Measurements from ENCODE around the gene SRXN1.
A peak's percentile ranks its signal among the peaks of the same experiment; 100 is the strongest.

SRXN1 gene

GRCh38 chr20:654417-654750 lies 1.4 kb upstream of the SRXN1 start:
- TF ChIP-seq POLR2A (IDR thresholded peaks at IDR 0.05; ENCODE audit: low read length): no peak
- peak in 1 of 2 experiments; percentile 60 for DNase-seq

- peak; percentile 40 for TF ChIP-seq POLR2A (IDR thresholded peaks at IDR 0.05; ENCODE audit: low read length)
- TF ChIP-seq GATA1 (IDR thresholded peaks at IDR 0.05; ENCODE audit: low read depth, low read length): no peak
- DNase-seq: peak in 1 of 2 experiments; percentile 69
Measured at GRCh38 chr20:653590-654416, 803 bp upstream of the SRXN1 start.

- peak in 1 of 2 experiments; percentile 77 for DNase-seq
- TF ChIP-seq GATA1 (IDR thresholded peaks at IDR 0.05; ENCODE audit: low read depth, low read length) (no peak), POLR2A (IDR thresholded peaks at IDR 0.05; ENCODE audit: low read length) (peak; percentile 74)
Measured at GRCh38 chr20:652615-653109, 338 bp downstream of the SRXN1 start.

GRCh38 chr20:651713-652614 lies 1.0 kb downstream of the SRXN1 start:
- peak; percentile 87 to 88 for DNase-seq
- TF ChIP-seq GATA1 (IDR thresholded peaks at IDR 0.05; ENCODE audit: low read depth, low read length): no peak
- TF ChIP-seq POLR2A (IDR thresholded peaks at IDR 0.05; ENCODE audit: low read length): no peak

- peak; percentile 23 to 28 for DNase-seq
- no peak for TF ChIP-seq GATA1 (IDR thresholded peaks at IDR 0.05; ENCODE audit: low read depth, low read length)
- TF ChIP-seq POLR2A (IDR thresholded peaks at IDR 0.05; ENCODE audit: low read length): no peak
Measured at GRCh38 chr20:650954-651353, 2.0 kb downstream of the SRXN1 start.

GRCh38 chr20:650281-650680 lies 2.7 kb downstream of the SRXN1 start:
- peak; percentile 15 for TF ChIP-seq POLR2A (IDR thresholded peaks at IDR 0.05; ENCODE audit: low read length)
- no peak for TF ChIP-seq GATA1 (IDR thresholded peaks at IDR 0.05; ENCODE audit: low read depth, low read length)
- no peak for DNase-seq

GRCh38 chr20:647479-648019 lies 5.5 kb downstream of the SRXN1 start:
- no peak for DNase-seq
- no peak for TF ChIP-seq POLR2A (IDR thresholded peaks at IDR 0.05; ENCODE audit: low read length)

- no peak for DNase-seq
- TF ChIP-seq GATA1 (IDR thresholded peaks at IDR 0.05; ENCODE audit: low read depth, low read length) (no peak), POLR2A (IDR thresholded peaks at IDR 0.05; ENCODE audit: low read length) (no peak)
Measured at GRCh38 chr20:646868-647233, 6.1 kb downstream of the SRXN1 start.

- TF ChIP-seq POLR2A (IDR thresholded peaks at IDR 0.05; ENCODE audit: low read length) (no peak), GATA1 (IDR thresholded peaks at IDR 0.05; ENCODE audit: low read depth, low read length) (no peak)
- DNase-seq: peak in 1 of 2 experiments; percentile 34
Measured at GRCh38 chr20:646107-646867, 6.7 kb downstream of the SRXN1 start.

GRCh38 chr20:645318-646106 lies 7.5 kb downstream of the SRXN1 start:
- TF ChIP-seq POLR2A (IDR thresholded peaks at IDR 0.05; ENCODE audit: low read length) (no peak), GATA1 (IDR thresholded peaks at IDR 0.05; ENCODE audit: low read depth, low read length) (no peak)
- DNase-seq: peak; percentile 78 to 87

GRCh38 chr20:644692-645317 lies 8.2 kb downstream of the SRXN1 start:
- no peak for DNase-seq
- TF ChIP-seq GATA1 (IDR thresholded peaks at IDR 0.05; ENCODE audit: low read depth, low read length): no peak

- peak; percentile 22 to 28 for DNase-seq
- TF ChIP-seq GATA1 (IDR thresholded peaks at IDR 0.05; ENCODE audit: low read depth, low read length) (no peak), POLR2A (IDR thresholded peaks at IDR 0.05; ENCODE audit: low read length) (no peak)
Measured at GRCh38 chr20:642398-643174, 10.4 kb downstream of the SRXN1 start.

- DNase-seq: peak in 1 of 2 experiments; percentile 19
Measured at GRCh38 chr20:642013-642397, 11.0 kb downstream of the SRXN1 start.

Data from erythroblast (primary cell).